Hematopoietic multipotent progenitor cell treated with erythropoietin and hydrocortisone succinate and interleukin-3 and kit ligand, for 4 days (in vitro differentiated cells): ENCODE results near the gene ARFIP1.
A peak's percentile ranks its signal among the peaks of the same experiment; 100 is the strongest.
"Not testable (repeated sequence)": the region's sequence is repeated elsewhere in the genome, so short reads cannot be mapped to it uniquely, and the experiment has no call there.

ENCODE experiments used
- DNase-seq: peaks from one replicate; pipeline ENCODE4 v3.0.0-alpha.2; 2015

The ARFIP1 gene, protein sequence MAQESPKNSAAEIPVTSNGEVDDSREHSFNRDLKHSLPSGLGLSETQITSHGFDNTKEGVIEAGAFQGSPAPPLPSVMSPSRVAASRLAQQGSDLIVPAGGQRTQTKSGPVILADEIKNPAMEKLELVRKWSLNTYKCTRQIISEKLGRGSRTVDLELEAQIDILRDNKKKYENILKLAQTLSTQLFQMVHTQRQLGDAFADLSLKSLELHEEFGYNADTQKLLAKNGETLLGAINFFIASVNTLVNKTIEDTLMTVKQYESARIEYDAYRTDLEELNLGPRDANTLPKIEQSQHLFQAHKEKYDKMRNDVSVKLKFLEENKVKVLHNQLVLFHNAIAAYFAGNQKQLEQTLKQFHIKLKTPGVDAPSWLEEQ

DNA sequence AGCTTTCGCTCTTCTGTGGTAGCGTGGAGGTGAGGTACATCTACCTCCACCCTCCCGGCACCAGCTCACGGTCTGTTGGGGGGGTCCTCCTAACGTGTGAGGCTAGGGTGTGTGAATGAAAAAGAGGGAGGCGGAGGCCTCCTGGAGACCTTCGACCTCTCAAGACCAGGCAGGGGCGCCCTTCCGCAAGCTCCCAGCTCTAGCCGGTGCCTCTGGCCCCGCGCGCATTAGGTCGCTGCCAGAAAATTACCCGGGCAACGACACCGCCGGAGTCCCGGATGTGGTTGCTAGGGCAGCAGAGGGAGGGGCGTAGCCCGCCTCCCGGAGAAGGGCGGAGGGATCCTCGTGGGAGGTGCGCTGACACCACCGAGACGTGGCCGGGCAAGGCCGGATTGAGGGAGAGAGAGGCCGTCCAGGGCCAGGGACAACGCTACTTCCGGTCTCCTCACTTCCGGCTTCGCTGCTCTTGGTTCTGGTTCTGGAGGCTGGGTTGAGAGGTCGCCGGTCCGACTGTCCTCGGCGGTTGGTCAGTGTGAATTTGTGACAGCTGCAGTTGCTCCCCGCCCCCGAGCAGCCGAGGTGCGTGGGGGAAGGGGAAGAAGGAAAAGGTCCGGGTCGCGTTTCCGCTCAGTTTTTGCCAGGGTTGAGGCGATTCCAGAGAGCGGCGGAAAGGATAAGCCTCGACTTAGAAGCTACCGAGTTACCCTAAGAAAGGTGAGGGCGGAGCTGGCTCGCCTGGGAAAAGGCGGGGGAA lies at the start of gene ARFIP1, which contains the start of gene TIGD4:
TSS of gene ARFIP1 (plus strand) at position 442 of the 754 bp plus-strand sequence. CDS start 49,680 bp downstream, outside the sequence.
TSS of gene TIGD4 (minus strand) at position 218 of the 754 bp plus-strand sequence. CDS start 8,726 bp downstream, outside the sequence.
- DNase-seq = peak; percentile 98

DNA sequence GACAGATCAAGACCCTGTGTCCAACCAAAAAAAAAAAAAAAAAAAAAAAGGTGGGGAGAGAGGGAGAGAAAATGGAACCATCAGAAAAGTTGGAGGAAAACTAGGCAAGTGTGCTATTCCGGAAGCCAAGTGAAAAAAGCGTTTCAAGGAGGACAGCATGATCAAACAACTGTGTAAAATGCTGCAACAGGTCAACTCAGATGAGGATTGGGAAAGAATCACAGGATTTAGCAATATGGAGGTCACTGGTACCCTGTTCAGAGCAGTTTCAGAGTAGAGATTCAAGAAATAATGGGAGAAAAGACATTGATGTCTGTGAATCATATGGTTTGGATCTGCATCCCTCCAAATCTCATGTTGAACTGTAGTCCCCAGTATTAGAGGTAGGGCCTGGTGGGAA lies 47.8 kb upstream of the ARFIP1 start:
- DNase-seq = no peak

DNA sequence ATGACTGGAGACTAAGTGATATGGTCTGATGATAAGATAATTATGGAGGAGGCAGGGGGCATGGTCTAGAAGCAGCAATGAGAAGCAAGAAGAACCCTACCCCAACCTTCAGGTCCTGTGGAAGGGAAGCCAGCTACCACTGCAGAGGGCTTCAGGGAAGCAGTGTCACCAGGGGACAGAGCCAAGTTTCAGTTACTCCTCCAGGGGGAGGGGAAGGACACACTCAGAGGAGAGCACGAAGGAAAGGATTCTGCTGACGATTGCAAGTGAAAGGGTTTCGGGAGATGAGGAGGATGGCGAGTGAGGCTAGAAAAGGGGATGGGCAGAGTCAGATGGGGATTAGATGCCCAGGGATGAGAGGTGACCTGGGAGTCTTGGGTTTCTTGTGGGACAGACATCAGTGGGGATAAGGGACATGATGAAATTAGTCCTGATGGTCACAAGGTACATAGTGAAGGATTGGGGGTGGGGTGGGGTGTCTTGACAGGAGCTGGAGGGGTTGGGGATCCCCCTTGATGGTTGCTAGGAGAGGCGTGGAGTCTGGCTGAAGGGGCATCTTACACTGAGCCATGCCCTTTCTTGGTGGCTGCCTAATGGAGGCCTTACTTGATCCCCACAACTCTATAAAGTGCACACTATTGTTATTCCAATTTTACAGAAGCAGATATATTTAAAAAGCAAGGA lies 45.6 kb upstream of the ARFIP1 start:
- no peak for DNase-seq

DNA sequence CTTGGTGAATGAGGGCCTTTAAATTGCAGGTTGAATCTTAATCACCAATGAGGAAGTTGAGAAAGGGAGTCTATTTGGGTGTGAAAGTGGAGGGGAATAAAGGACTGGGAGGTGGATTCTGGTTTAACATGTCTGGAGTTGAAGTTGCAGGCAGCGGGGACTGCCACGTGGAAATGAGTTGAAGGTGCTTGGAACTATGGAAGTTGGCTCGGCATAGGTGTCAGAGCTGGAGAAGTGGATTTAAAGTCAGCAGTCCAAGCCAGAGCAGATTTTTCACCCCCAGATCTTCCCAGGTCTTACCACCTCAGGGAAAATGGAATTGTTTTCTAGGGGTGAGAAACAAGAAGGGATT lies 45.1 kb upstream of the ARFIP1 start:
- DNase-seq = peak; percentile 12

DNA sequence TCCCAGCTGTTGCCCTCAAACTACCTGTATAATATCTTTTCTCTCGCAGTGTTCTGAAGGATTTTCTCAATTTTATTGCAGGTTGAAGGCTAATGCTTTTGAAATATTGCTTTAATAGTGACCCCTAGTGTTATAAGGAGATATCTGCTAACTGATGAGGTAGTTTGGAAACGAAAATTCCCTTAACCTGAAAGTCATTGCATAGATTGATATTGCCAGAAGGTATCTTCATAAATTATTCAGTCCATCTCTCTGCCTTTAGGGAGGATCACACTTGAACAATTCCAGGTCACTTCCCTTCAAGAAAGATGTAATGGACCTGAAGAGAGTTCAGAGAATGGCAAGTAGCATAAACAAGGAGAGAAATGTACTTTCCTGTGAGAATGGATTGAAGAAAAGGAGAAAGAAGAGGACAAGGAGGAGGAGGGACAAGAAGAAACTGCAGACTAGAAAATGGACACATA lies 44.3 kb upstream of the ARFIP1 start:
- DNase-seq = peak; percentile 71

DNA sequence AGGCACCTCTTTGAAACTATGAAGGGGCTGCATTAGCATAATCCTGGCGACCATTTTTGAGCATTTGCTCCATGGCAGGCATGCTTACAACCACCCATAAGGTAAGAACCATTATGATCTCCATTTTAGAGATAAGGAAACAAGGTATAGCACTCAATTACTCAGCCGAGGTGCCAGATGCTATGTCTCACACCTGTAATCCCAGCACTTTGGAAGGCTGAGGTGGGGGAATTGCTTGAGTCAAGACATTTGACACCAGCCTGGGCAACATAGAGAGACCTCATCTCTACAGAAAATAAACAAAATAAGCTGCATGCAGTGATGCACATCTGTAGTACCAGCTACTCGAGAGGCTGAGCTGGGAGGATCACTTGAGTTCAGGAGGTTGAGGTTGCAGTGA lies 43.8 kb upstream of the ARFIP1 start:
- DNase-seq = no peak

DNA sequence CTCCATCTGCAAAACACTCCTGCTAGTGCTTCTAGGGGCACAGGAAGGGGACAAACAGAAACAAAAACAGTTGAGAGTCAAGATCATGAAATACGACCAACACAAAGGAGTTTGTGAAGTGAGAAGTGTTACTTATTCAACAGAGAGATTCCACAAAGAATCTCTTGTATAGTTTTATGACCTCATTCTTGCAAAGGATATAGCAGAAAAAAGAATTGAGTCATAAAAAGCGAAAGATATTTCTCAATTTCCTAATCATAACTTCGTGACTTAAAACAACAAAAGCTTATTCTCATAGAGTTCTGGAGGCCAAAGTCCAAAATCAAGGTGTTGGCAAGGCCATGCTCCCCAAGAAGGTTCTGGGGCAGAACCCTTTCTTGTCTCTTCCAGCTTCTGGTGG lies 40.9 kb upstream of the ARFIP1 start:
- no peak for DNase-seq

DNA sequence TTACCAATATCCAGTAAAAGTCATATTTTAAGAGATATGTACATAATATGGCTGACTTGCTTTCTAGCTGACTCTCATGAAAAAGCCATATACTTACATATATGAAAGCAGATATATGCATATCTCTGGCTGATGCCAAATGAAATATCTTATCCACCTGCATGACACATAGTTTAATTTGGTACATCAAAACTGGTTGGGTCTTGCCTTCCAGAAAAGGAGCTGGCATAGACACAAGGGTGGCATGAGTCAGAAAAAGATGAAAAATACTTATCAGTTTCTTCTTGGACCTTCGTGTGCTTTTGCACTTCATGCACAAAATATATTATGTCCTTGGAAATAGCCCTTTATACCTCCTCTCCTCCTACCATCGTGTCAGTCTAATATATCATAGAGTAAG lies 32.3 kb upstream of the ARFIP1 start:
- no peak for DNase-seq

DNA sequence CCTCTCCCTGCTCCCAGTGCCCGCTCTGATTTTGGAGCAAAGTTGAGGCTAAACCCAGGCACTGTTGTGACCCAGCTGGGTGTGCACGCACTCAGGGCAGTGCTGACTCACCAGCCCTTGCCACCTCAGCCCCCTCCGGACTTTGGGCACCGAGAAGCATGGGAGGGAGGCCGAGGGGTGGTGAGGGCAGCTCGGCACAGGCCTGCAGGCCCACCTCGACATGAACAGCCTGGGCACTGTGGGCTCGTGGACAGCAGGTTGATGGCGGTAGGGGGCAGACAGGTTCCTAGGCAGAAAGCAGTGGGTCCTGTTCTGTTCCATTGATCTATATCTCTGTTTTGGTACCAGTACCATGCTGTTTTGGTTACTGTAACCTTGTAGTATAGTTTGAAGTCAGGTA lies 31.1 kb upstream of the ARFIP1 start:
- DNase-seq = no peak

DNA sequence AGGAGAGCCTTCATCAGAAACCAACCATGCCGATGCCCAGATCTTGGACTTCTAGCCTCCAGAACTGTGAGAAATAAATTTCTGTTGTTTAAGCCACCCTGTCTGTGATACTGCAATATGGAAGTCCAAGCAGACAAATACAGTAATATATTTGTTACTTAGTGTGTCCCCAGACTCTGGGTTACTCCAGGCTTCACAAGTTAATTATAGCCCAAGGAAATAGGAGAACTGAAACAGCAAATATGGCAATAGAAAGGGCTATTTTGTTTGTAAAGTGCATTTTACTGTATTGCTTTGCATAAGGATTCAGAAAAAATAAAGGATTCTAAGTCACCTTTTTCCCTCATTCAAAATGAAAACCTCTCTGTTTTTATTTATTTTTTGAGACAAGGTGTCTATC lies 16.0 kb upstream of the ARFIP1 start:
- no peak for DNase-seq

DNA sequence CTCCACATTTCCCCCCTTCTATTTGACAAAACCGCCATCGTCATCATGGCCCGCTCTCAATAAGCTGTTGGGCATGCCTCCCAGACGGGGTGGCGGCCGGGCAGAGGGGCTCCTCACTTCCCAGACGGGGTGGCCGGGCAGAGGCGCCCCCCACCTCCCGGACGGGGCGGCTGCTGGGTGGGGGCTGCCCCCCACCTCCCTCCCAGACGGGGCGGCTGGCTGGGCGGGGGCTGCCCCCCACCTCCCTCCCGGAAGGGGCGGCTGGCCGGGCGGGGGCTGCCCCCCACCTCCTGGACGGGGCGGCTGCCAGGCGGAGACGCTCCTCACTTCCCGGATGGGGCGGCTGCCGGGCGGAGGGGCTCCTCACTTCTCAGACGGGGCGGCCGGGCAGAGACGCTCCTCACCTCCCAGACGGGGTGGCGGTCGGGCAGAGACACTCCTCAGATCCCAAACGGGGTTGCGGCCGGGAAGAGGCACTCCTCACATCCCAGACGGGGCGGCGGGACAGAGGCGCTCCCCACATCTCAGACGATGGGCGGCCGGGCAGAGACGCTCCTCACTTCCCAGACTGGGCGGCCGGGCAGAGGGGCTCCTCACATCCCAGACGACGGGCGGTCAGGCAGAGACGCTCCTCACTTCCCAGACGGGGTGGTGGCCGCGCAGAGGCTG lies 14.6 kb upstream of the ARFIP1 start:
- not testable (repeated sequence) for DNase-seq

DNA sequence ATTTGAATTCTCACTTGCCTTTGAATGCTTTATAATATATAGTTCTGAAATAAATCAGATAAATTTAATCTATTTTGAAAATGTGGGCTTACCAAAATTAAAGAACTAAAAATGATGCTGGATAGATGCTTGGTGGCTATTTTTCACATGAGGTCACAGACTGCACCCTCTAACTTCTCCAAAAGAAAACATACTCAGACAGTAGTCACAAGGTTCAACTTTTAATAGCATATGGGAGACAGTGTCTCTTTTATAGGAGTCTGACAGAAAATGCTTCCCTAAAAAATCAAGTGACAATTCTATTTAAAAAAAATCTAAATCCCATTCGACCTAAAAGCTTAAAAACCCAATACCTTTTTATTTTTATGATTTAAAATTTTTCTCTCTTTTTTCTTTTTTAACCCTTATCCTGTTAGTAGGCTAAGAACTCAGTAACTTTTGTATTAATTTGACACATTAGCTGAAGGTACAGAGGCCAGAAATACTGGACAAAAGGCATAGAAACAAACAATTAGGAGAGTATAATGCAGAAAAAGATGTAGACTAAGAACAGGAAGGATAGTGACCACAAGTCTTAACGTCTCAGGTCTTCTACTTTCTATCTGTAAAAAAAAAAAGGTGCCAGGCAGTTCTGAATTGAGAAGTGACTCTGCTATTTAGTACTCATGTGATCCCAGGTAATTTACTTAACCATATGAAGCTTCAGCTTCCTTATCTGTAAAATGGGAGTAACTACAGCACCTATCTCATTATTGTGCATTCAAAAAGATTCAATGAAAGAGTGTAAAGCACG lies 7.8 kb upstream of the ARFIP1 start:
- DNase-seq = peak; percentile 16

DNA sequence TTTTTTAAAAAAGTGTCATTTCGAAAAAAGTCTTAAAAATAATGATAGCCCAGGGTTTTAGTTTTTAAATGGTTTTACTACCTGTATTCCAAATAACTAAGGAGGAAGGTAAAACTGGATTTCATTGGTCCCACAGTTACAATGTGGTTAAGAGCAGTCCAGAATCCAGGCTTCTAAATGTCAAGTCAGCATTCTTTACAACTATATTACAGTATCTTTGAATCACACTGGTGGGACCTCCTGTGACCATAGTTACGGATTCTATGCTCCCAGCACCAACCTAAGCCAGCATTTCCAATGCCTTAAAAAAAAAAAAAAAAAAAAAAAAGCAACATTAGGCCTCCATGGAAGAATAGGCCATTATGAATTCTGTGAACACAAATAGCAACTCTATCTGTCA lies 6.4 kb upstream of the ARFIP1 start:
- DNase-seq = no peak

DNA sequence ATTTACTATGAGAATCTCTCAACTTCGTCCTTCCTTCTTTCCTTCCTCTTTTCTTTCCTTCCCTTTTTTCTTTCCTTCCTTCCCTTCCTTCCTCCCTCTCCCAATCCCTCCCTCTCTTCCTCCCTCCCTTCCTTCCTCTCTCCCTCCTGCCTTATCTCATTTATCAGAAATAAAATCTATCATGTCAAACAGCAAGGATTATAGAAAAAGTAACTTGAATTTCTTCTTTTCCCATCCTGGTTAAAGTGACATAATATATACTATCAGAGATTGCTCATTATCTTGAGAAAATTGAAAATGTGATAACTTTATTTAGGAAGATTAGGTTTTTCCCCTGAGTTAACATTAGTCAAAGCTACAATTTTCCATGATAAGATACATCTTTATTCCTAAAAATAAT lies 5.8 kb upstream of the ARFIP1 start:
- no peak for DNase-seq

DNA sequence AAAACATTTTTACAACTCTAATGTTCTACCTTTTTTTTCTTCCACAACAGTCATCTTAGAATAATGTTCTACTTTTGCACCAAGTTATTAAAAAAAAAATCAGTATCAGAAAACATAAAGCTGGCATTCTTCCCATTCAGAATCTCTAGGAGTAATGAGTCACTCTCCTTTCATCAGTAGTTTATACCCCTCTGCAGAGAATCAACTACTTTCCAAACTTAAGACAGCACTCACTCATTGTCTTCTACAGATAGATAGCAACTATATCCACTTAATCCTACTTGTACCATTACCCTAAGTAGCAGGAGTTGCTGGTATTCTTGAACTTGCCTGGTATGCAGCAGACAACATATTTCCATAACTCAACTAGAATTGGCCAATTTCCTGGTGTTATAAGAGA lies 3.4 kb upstream of the ARFIP1 start:
- DNase-seq = no peak

DNA sequence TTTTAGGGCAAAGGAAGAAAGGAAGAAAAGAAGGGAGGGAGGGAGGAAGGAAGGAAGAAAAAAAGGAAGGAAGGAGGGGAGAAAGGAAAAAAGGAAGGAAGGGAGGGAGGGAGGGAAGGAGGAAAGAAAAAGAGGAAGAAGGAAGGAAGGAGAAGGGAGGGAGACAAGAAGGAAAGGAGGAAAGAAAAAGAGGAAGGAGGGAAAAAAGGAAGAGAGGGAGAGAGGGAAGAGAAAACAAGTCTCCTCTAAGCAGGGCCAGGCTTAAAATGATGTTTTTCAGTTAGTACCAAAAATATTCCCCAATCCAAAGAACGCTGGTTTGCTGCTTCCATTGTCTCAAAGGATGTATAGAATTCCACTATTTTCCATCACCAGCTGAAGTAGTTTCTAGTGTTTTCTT lies 2.3 kb upstream of the ARFIP1 start:
- DNase-seq = no peak

DNA sequence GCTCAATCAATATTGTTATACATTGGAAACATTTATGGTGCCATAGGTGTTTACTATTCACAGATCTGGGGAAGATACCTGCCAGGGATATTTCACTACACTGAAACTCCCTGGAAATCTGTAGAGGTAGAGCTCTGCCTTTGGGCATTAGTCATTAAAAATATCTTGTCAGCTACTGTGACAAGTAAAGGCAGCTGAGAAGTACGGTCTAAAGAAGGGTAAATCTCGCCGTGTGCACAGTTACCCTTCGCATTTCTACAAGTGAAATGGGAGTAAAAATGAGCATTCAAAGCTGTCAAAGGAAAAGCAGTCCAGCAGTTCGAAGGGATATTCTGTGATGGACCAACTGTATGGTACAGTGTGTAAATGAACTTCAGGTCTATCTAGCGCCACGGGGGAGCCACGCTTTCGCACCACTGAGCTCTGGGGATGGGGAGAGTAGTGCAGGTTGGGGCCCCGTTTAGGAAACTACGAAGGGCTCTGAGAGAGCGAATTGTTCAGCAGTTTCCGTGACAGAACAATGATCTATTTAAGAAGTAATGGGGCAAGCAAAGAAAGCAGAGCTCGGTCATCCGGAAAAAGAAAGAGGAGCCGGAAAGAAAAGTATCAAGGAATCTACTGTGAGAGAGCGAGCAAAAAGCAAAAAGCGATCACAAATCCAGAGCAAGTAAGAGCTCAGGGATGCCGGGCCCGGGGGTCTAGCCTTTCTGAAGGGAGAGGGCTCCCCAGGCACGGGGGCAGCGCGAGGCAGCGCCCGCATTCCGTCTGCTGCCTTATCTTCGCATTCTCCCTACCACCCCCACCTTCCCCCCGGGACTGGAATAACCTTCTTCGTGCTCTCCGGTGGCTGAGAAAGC lies 870 bp upstream of the ARFIP1 start:
- DNase-seq = peak; percentile 57

DNA sequence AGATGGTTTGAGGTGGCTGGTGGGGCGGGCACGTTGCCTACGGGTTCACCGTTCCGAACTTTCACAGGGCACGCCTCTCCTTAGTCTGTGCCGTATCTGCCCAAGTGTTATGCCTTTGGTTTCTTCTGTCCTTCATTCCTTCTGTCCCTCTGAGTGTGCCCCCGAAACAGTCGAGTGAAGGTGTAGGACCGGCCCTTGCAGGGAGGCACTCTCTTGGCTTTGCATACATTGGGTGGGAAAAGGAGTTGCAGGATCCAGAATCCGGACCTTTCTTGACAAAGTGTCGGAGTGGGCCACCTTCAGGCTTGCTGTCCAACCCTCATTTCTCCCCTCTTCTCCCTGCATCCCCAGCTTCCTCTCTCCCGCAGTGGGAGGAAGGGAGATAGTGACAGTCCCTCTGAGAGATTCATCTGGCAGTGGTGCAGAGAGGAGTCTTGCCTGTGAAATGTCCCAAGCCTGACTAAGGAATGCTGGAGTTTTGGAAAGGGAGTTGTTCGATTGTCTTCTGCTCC lies 569 bp downstream of the ARFIP1 start:
- no peak for DNase-seq

DNA sequence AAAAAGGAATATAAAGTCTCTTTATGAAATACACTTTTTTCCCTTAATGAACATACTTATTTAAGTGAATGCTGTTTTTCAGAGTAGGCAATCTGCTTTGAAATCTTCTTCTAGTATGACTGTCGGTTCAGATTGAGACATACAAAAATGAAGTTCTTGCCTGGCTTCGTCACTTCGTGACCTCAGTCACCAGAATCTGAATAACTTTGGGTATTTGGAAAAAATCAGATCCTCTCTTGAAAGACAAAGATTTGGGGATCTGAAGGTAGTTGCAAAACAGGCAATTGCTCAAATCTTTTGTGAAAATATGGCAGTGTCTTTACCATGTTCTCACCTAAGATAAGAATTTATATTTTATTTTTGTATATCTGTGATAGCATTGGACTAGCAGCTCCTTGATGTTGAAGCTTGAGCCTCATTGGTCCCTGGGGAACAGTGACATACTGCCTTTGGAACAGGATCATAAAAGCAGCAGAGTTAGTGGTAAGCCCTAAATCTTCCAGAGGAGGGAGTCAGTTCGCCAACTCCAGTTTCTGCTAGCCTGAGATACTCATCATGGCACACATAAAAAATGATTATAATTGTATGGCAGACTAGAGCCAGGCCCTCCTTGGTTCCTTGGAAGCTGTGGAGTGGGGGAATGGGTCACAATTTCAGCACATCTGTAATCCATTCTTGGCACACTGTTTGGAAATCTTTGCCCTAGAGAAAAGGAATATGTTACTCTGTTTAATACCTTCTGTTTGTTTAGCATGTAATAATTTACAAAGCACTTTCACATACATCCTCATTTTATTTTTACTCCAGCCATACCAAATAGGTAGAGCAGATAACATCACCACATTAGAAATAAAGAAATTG lies 5.0 kb downstream of the ARFIP1 start:
- DNase-seq = peak; percentile 48
